Stomach smooth muscle (tissue), 2 donors: Measurements from ENCODE around the gene NAV2.
A peak's percentile ranks its signal among the peaks of the same experiment; 100 is the strongest.

Source experiments
- H3K27ac ChIP-seq: one replicate; pipeline ENCODE4 v1.7.0; 2013; ENCODE audit warnings: mild to moderate bottlenecking, low read length, inconsistent platforms
- H3K27me3 ChIP-seq, 2 donors: one replicate each; pipeline ENCODE4 v1.7.0; 2013; ENCODE audit warnings: low read length in 2 of 2; ENCODE audit not compliant: insufficient read depth in 2 of 2, control insufficient read depth in 1 of 2
- H3K36me3 ChIP-seq, 2 donors: one replicate each; pipeline ENCODE4 v1.7.0; 2013; ENCODE audit warnings: low read length in 2 of 2; ENCODE audit not compliant: control insufficient read depth in 2 of 2, insufficient read depth in 2 of 2
- H3K4me1 ChIP-seq: one replicate; pipeline ENCODE4 v1.7.0; 2013; ENCODE audit warnings: low read length; ENCODE audit not compliant: control insufficient read depth, insufficient read depth
- H3K4me3 ChIP-seq, 2 donors: one replicate each; pipeline ENCODE4 v1.7.0; 2013; ENCODE audit warnings: low read length in 2 of 2
- H3K9ac ChIP-seq, 2 donors: one replicate each; pipeline ENCODE4 v1.7.0; 2013; ENCODE audit warnings: low read length in 2 of 2, mild to moderate bottlenecking in 1 of 2
- H3K9me3 ChIP-seq, 2 donors: one replicate each; pipeline ENCODE4 v1.7.0; 2013; ENCODE audit warnings: low read length in 2 of 2; ENCODE audit not compliant: control insufficient read depth in 2 of 2
- donor health status: healthy.
- donor health status: Pancreatic carcinoma.

The NAV2 gene

DNA sequence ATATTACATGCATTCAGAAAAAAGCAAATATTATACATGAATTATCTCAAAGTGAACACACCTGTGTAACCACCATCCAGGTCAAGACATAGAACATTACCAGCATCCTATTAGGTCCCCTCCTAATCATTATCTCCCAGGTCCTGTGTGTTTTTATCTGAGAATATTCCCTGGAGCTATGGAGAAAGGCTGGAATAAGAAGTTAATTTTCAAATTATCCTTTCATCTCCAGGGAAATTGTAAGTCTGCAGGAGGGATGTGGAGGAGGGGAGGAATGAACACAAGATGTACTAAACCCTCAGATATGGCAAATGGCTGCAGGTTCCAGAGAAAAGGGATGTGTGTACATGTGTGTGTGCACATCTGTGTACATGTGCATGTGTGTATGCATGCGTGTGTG lies 25.2 kb upstream of the NAV2 start:
- Histone ChIP-seq H3K9ac (no peak overlapping the region), H3K4me1 (peaks cover 28% of the 10 kb centered on the region), H3K27ac (no peak overlapping the region), H3K4me3 (no peak overlapping the region), H3K9me3 (no peaks in the 10 kb centered on the region), H3K27me3 (no peaks in the 10 kb centered on the region), H3K36me3 (no peaks in the 10 kb centered on the region)

DNA sequence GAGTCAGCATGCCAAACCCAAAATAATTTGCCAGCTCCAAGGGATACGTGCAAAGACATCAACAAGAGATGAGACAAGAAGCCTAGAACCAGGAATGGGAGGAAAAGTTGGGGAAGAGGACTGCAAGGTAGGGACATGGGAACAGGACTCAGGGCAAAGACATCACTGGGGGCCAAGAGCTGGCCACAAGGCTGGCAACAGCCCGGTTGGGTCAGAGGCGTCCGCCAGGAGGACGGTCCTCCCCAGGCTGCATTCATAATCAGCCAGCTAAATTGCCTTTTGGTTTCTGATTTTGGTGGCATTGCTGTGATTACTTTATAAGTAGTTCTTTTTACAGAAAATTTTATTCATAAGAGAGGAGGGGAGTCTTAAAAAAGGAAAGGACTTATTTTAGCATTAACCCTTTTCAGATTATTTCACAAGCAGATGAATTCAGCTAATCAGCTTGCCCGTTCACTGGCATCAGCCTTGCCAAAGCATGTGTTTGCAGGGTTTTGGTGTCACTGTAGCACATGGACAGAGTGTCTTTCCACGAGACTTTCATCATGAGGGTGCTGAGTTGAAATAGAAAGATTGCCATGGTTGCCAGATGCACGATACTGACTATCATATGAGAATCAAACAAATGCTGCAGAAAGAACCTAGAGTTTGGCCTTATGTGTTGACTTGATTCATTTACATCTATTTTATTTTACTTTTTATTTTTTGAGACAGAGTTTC lies 23.2 kb upstream of the NAV2 start:
- Histone ChIP-seq H3K36me3 (no peaks in the 10 kb centered on the region), H3K27me3 (no peaks in the 10 kb centered on the region), H3K27ac (peak overlapping the region; percentile 37), H3K4me3 (no peak overlapping the region), H3K9me3 (no peaks in the 10 kb centered on the region), H3K4me1 (peaks cover 22% of the 10 kb centered on the region), H3K9ac (no peak overlapping the region)

DNA sequence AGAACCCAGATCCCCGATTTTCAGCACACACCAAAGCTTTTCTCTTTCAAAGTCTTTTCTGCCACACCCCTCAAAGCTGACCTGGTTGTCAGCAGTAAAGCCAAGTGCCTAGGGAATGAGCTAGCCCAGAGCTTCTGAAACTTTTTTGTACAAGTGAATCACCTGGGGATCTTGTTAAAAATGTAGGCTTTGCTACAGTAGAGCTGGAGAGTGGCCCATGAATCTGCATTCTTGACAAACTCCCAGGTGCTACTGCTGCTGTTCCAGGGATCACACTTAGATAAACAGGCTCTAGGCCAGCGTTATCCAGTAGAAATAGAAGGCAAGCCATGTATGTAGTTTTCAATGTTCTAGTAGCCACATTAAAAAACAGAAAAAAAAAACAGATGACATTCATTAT lies 21.8 kb upstream of the NAV2 start:
- H3K27ac ChIP-seq: no peak overlapping the region
- H3K4me1 ChIP-seq: peaks cover 28% of the 10 kb centered on the region
- no peak overlapping the region for H3K9ac ChIP-seq
- no peaks in the 10 kb centered on the region for H3K27me3 ChIP-seq
- H3K36me3 ChIP-seq: no peaks in the 10 kb centered on the region
- H3K9me3 ChIP-seq: no peaks in the 10 kb centered on the region
- no peak overlapping the region for H3K4me3 ChIP-seq

DNA sequence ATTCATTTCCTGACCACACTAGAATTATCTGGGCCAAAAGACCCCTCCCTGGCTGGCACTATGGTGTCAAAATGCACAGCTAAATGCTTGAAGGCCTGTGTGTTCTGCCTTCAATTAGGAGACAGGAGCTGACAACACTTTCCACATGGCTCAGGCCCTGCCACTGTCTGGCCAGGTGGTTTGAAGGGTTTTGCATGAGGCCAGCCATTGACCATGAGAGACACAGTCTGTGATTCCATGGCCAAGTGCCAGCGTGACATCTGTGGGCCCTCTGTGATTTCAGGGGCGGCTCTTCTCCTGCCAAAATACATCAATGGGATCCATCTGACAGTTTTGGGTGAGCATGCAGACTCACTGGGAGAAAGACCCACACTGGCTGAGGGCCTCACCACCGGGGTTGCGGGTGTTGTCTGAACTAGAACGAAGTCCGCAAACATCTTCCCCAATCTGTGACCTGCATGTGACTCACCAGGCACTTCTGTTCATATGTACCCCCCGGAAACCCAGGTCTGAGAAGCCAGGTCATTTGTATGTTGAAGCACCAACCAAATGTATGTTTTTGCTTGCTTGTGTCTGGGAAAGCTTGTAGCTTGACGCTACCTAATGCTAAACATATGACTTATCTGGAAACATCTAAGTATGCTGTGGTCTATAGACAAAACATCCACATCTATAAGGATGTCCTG lies 20.7 kb upstream of the NAV2 start:
- H3K4me3 ChIP-seq: no peak overlapping the region
- no peak overlapping the region for H3K9ac ChIP-seq
- H3K36me3 ChIP-seq: no peaks in the 10 kb centered on the region
- peaks cover 34% of the 10 kb centered on the region for H3K4me1 ChIP-seq
- no peaks in the 10 kb centered on the region for H3K27me3 ChIP-seq
- H3K27ac ChIP-seq: no peak overlapping the region
- peaks cover 0 to 1% of the 10 kb centered on the region in 2 donors for H3K9me3 ChIP-seq

DNA sequence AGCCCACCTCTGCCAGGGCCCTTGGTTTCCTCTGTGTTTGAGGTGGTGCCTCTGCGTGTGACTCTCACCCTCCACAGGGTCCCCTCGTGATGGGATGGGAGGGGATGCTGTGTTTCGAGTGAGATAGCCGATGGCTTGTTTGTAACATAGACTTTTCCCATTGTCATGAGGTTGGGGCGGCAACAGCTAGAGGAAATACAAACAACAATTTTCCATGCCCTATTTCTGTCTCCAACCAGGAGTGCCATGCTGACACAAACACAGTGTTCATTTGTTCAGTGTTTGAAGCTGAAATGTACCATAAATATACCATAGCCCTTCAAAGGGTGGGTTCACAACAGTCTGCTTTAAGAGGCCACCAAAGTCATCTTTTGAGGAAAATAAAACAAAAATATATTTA lies 19.5 kb upstream of the NAV2 start:
- H3K4me1 ChIP-seq: peaks cover 40% of the 10 kb centered on the region

DNA sequence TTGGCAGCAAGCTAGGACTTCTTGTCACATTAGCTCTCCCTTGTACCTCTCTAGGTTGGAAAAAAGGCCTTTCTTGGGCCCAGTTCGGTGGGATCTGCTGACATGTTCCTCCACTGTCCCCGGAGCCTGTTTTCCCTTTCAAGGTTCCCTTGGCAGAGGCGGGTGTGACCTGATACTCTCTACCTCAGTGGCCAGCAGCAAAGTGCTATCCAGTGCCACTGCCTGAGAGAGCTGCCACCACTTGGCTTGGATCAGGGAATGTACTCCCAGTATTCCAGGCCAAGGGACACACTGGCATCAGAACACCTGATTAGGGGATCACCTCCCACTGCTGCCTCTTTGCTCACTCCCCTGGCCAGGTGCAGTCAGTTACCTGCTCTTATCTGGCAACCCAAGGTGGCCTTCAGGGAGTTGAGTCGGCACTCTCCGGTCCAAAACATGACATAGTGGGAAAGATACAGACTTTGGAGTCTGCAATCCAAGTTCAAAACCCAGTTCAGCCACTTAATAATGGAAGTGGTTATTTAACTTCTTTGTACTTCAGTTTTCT lies 17.8 kb upstream of the NAV2 start:
- H3K9me3 ChIP-seq: peaks cover 0 to 2% of the 10 kb centered on the region in 2 donors
- no peaks in the 10 kb centered on the region for H3K27me3 ChIP-seq
- no peak overlapping the region for H3K4me3 ChIP-seq

More for the DNA sequence above, 19.5 kb upstream of the NAV2 start:
- Histone ChIP-seq H3K9ac (no peak overlapping the region), H3K27me3 (no peaks in the 10 kb centered on the region), H3K36me3 (no peaks in the 10 kb centered on the region), H3K9me3 (peaks cover 0 to 2% of the 10 kb centered on the region in 2 donors), H3K4me3 (no peak overlapping the region), H3K27ac (no peak overlapping the region)

DNA sequence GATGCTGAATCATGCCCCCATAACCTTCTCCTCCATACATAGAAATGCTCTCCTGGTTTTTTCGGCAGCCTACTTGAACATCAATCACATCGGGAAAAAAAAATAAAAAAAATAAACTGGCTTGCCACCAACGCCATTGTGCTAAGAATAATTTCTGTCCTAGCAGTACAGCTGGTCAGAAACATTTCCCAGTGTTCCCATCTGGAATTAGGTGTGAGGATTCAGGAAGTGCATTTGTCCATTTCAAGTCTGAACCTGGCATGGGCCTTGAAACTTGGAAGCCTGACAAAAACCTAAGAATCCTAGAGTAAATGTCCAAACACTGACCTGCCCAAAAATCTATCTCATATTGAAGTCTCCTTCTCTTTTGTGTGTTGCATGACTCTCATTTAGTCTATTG lies 16.6 kb upstream of the NAV2 start:
- Histone ChIP-seq H3K9me3 (peaks cover 0 to 2% of the 10 kb centered on the region in 2 donors), H3K27ac (peak overlapping the region; percentile 32), H3K27me3 (no peaks in the 10 kb centered on the region), H3K9ac (no peak overlapping the region), H3K4me3 (no peak overlapping the region), H3K4me1 (peaks cover 40% of the 10 kb centered on the region), H3K36me3 (no peaks in the 10 kb centered on the region)

More for the DNA sequence above, 17.8 kb upstream of the NAV2 start:
- peak overlapping the region; percentile 18 for H3K27ac ChIP-seq
- no peak overlapping the region for H3K9ac ChIP-seq
- H3K36me3 ChIP-seq: no peaks in the 10 kb centered on the region
- peaks cover 41% of the 10 kb centered on the region for H3K4me1 ChIP-seq

DNA sequence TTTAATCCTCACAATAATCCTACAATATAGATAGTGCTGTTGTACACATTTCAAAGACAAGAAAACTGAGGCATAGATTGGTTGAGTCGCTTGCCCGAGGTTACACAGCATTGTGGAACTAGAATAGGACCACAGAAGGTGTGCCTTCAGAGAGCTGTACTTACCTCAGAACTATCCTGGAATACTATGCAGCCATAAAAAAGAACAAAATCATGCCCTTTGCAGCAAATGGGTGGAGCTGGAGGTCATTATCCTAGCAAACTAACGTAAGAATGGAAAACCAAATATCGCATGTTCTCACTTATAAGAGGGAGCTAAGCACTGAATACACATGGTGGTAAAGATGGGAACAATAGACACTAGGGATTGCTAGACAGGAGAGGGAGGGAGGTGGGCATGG lies 15.7 kb upstream of the NAV2 start:
- Histone ChIP-seq H3K4me3 (no peak overlapping the region), H3K36me3 (no peaks in the 10 kb centered on the region), H3K4me1 (peaks cover 45% of the 10 kb centered on the region), H3K9ac (no peak overlapping the region), H3K27me3 (no peaks in the 10 kb centered on the region), H3K9me3 (peaks cover 0 to 2% of the 10 kb centered on the region in 2 donors), H3K27ac (peak overlapping the region; percentile 32)

DNA sequence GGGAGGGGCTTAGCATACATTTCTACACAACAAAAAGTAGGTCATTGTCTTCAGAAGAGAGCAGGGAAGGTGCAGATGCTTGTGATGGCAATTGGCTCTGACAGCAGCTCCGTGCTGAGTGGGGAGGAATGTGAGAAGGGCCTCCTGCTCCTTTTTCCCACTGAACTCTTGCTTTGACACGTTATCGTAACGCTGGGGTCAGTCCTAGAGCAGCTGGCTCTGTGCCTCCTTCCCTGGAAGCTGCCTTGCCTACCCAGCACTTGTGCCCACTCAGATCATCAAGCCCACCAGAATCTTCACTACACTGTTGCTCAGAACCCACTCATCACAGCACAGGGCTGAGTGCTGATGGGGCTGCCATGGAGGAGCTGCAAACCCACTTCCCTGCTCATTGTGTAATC lies 14.9 kb upstream of the NAV2 start:
- peak overlapping the region in 1 of 2 donors; percentile 42 for H3K9ac ChIP-seq
- peak overlapping the region; percentile 53 for H3K27ac ChIP-seq
- no peaks in the 10 kb centered on the region for H3K27me3 ChIP-seq
- peaks cover 49% of the 10 kb centered on the region for H3K4me1 ChIP-seq
- H3K36me3 ChIP-seq: no peaks in the 10 kb centered on the region
- H3K9me3 ChIP-seq: peaks cover 0 to 2% of the 10 kb centered on the region in 2 donors
- H3K4me3 ChIP-seq: no peak overlapping the region

DNA sequence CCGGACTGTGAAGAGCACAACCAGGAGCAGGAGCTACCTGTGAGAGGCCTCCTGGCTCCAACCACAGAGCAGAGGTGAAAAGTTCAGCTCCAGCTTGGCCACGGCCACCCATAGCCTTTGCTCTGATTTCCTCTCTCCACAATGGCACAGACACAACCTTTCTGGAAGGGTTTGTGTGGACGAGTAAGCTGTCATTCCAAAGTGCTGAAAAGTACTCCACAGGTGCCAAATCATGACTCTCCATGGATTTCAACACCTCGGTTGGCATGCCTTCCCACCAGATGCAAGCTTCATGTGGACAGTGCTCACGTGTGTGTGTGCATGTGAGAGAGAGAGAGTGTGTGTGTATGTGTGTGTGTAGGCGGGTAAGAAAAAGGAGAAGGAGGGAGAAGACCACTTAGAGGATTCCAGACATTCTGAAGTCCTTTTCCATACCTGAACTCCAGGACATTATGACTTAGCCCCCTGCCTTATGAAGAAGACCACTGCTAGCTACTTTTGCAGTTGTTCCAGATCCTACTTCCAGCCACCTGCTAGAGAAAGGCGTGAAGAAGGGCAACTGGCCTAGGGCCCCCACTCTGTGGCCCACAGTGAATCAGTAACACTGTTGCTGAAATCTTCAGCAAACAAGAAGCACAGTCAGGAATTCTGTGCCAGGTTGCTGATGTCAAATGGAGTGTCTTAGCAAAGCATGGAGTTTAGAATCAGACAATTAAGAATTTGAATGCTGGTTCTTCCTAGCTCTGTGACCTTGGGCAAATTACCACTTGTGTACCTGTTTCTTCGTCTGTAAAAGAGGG lies 13.9 kb upstream of the NAV2 start:
- H3K4me3 ChIP-seq: no peak overlapping the region
- no peaks in the 10 kb centered on the region for H3K36me3 ChIP-seq
- H3K9me3 ChIP-seq: peaks cover 0 to 2% of the 10 kb centered on the region in 2 donors
- no peak overlapping the region for H3K9ac ChIP-seq
- no peaks in the 10 kb centered on the region for H3K27me3 ChIP-seq
- H3K4me1 ChIP-seq: peaks cover 53% of the 10 kb centered on the region
- H3K27ac ChIP-seq: peak overlapping the region; percentile 53
